HG02759 (cell line): ENCODE results near the gene DEUP1.
"Not testable (repeated sequence)": the region's sequence is repeated elsewhere in the genome, so short reads cannot be mapped to it uniquely, and the experiment has no call there.

ENCODE experiments used
- ATAC-seq: cut with Tn5 transposase; IDR thresholded peaks from one replicate; pipeline ENCODE4 v1.9.1; 2021; ENCODE audit warnings: mild to moderate bottlenecking, moderate library complexity; ENCODE audit not compliant: unreplicated experiment

DEUP1 gene, protein sequence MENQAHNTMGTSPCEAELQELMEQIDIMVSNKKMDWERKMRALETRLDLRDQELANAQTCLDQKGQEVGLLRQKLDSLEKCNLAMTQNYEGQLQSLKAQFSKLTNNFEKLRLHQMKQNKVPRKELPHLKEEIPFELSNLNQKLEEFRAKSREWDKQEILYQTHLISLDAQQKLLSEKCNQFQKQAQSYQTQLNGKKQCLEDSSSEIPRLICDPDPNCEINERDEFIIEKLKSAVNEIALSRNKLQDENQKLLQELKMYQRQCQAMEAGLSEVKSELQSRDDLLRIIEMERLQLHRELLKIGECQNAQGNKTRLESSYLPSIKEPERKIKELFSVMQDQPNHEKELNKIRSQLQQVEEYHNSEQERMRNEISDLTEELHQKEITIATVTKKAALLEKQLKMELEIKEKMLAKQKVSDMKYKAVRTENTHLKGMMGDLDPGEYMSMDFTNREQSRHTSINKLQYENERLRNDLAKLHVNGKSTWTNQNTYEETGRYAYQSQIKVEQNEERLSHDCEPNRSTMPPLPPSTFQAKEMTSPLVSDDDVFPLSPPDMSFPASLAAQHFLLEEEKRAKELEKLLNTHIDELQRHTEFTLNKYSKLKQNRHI

GRCh38 chr11:93330446-93330984, at the start of gene DEUP1:
TSS of gene DEUP1 (plus strand) at chr11:93330742. CDS start at chr11:93332260, 1,518 bp downstream.
- peak; percentile 84 for ATAC-seq

- ATAC-seq = no peak
Measured at GRCh38 chr11:93285430-93285829, 45.1 kb upstream of the DEUP1 start.

DNA sequence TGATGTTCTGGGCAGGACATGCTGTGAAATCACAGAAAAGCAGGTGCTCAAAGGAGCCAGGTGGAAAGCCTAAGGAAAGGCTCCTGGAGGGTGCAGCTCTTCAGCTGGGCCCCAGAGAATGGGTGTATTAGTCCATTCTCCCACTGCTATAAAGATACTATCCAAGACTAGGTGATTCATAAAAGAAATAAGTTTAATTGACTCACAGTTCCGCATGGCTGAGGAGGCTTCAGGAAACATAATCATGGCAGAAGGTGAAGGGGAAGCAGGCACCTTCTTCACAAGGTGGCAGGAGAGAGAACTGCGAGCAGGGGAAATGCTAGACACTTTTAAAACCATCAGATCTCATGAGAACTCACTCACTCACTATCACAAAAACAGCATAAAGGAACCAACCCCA, 43.1 kb upstream of the DEUP1 start:
- ATAC-seq = no peak

DNA sequence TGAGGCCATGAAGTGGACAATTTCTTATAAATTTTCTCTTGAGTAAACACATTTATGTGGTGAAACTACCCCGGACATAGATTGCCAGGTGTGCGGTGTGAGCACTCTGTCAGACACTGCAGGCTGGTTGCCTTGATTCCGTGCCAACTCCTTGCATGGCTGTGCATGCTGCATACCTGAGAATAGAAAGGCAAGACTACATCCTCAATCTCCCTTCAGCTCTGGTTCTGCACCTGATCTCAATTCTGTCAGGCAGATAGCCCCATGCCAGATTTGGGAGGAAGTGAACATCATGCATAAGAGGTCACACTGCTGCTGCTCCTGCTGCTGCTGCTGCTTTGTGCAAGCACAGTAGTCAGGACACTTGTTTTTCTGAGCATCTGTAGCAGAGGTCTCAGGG, 42.5 kb upstream of the DEUP1 start:
- ATAC-seq = peak; percentile 34

DNA sequence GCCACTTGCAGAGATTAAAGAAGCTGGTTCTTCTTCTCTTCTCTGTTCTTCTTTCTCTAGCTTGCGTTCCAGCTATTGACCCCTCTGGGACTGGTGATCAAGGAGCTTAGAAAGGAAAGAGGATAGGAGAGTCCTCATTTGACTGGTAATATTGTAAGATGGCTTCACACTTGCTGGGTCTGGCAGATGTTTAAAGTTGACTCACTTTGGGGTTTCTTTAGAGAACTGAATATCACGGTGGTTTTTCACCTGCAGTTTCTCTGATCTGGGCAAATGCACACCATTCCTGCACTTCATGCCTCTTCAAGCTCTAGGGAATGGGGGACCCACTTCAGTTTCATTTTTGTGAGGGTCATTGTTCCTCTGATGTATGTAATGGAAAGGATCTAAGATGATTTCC, 41.8 kb upstream of the DEUP1 start:
- ATAC-seq = no peak

DNA sequence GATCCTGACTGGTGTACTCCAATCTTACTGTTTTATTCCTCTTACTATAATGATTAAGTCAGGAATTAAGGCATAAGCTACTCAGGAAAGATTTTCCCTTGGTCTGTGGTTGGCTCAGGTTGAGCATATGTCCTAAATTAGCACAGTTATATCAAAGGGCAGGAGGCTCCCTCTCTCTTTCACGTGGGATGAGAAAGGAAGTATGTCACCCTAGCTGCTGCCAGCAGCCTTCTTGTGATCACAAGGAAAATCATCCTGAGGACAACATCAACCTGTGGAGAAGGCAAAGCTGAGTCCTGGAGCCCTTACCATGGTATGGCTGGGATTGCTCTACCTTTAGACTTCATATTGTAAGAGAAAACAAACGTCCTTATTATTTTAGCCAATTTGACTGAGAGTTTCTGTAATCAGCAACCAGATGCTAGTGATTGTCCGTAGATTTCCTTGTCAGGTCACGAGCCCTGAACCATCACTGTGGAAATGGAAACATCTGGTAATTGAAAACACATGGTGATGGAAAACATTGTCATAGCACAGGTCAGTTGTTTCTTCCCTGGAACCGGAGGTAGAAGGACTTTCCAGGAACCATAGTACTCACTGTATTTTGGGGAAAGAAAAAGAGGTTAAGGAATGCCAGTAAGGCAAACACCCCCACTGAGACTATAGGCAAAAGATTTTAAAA, 40.6 kb upstream of the DEUP1 start:
- ATAC-seq = no peak

- no peak for ATAC-seq
Measured at GRCh38 chr11:93291110-93291509, 39.4 kb upstream of the DEUP1 start.

GRCh38 chr11:93291898-93292297, 38.6 kb upstream of the DEUP1 start:
- ATAC-seq = no peak

- ATAC-seq = no peak
Measured at GRCh38 chr11:93295921-93296575, 34.5 kb upstream of the DEUP1 start.

DNA sequence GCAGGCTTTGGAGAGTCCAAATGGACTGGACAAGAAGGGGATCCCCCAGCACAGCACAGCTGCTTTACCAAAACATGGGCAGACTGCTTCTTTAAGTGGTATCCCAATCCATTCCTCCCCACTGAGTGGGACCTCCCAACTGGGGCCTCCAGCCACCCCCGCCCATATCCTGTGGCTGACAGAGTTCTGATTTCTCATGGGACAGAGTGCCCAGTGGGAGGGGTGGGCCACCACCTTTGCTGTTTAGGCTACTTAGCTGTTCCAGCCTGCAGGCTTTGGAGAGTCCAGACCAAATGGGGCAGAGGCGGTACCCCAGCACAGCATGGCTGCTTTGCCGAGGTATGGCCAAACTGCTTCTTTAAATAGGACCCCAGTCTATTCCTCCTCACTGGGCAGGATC, 26.9 kb upstream of the DEUP1 start:
- no peak for ATAC-seq

DNA sequence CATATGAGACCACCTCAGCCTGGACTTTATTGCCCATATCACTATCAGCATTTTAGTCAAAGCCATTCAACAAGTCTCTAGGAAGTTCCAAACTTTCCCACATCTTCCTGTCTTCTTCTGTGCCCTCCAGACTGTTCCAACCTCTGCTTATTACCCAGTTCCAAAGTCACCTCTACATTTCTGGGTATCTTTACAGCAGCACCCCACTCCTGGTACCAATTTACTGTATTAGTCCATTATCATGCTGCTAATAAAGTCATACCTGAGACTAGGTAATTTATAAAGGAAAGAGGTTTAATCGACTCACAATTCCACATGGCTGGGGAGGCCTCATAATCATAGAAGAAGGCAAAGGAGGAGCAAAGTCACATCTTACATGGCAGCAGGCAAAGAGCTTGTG, 16.1 kb upstream of the DEUP1 start:
- not testable (repeated sequence) for ATAC-seq

GRCh38 chr11:93319224-93319839, 11.2 kb upstream of the DEUP1 start:
- ATAC-seq = no peak

GRCh38 chr11:93320230-93320629, 10.3 kb upstream of the DEUP1 start:
- no peak for ATAC-seq

- no peak for ATAC-seq
Measured at GRCh38 chr11:93322207-93322606, 8.3 kb upstream of the DEUP1 start.

DNA sequence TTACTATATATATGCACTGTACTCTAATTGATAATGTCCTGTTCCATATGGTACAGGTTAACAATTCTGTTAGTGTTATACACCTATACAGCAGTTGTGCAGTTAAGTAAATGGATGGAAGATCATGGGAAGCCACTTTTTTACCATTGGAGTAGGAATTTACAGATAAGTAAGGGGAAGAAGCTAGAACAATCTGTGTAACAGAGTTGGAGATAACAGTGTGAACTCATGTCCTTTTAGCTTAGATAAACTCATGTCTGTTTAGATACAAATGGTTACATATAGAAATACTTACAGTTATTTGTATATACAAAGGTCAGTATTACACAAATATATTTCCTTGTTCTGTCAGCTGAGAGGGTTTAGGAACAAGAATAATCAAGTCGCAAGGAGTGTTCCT, 6.8 kb upstream of the DEUP1 start:
- ATAC-seq = no peak

DNA sequence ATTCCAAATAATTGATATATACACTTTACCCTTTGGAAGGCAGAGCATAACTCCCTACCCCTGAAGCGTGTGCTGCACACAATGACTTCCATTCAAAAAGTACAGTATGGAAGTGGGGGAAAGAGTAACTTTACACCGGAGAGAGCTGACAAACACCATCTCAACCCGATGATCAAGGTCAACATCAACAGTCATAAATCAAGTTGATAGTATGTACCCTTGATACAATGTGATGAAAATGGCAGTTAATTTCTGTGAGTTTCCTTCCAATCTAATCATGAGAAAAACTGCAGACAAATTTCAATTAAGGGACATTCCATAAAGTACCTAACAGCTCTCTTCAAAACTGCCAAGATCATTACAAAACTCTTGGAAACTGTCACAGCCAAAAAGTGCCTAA, 6.0 kb upstream of the DEUP1 start:
- no peak for ATAC-seq

- ATAC-seq = no peak
Measured at GRCh38 chr11:93326681-93327080, 3.9 kb upstream of the DEUP1 start.

GRCh38 chr11:93329936-93330445, 551 bp upstream of the DEUP1 start:
- ATAC-seq = peak; percentile 14

GRCh38 chr11:93340223-93340622, 9.7 kb downstream of the DEUP1 start:
- ATAC-seq = no peak

- no peak for ATAC-seq
Measured at GRCh38 chr11:93344855-93345333, 14.4 kb downstream of the DEUP1 start.
